Measurements from ENCODE around the gene COMMD10. TPM values are rescaled to one million over a fixed set of nuclear protein-coding genes. Genes with fewer than 3 reads are reported as not detected.

The COMMD10 gene
- total RNA-seq, 3 donors from 2014 or later (not counting 1 experiment from before 2014, with no cell fraction given): 28.7 to 41.1 (median 35.1) TPM

DNA sequence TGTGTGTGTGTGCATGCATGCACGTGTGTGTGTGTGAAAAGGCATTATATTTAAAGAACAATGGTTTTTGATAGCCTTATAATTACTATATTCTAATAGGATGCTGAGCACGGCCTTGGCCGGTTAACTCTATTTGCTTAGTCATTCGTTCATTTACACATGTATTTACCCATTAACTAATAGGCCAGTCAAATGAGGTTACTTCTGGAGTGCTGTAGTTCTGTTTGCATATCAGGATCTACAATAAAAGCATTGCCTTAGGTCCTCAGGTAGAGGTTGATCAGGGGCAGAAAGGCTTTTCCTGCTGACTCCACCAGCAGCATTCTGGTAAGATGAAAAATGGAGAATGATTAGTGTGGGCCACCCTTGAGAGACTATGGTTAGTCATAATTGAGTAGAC, 219.0 kb downstream of the COMMD10 start:
- WGBS (ENCODE audit: insufficient coverage): no CpG with 5 or more reads among the region's 4 CpGs
- H3K27me3 Mint-ChIP-seq (ENCODE audit: low read depth in 2 of 2): no peaks in the 10 kb centered on the region
- ATAC-seq (no peak), DNase-seq (no peak)
- Histone ChIP-seq H3K4me1 (ENCODE audit: control insufficient read depth, insufficient read depth, low read length) (no peaks in the 10 kb centered on the region), H3K4me3 (ENCODE audit: low read length) (no peak overlapping the region), H3K27me3 (ENCODE audit: control insufficient read depth, insufficient read depth, low read length) (no peaks in the 10 kb centered on the region), H3K36me3 (ENCODE audit: control insufficient read depth, insufficient read depth, low read length) (peaks cover 57% of the 10 kb centered on the region), H3K9me3 (ENCODE audit: control insufficient read depth, insufficient read depth, low read length) (peaks cover 8% of the 10 kb centered on the region), H3K27ac (ENCODE audit: low read length) (no peak overlapping the region)
- H3K4me3 Mint-ChIP-seq: no peak overlapping the region
- peaks cover 4 to 8% of the 10 kb centered on the region in 2 donors for H3K9me3 Mint-ChIP-seq
- intact Hi-C loops (cut with micrococcal nuclease): no loop called here
- TF ChIP-seq, protein P1, sequence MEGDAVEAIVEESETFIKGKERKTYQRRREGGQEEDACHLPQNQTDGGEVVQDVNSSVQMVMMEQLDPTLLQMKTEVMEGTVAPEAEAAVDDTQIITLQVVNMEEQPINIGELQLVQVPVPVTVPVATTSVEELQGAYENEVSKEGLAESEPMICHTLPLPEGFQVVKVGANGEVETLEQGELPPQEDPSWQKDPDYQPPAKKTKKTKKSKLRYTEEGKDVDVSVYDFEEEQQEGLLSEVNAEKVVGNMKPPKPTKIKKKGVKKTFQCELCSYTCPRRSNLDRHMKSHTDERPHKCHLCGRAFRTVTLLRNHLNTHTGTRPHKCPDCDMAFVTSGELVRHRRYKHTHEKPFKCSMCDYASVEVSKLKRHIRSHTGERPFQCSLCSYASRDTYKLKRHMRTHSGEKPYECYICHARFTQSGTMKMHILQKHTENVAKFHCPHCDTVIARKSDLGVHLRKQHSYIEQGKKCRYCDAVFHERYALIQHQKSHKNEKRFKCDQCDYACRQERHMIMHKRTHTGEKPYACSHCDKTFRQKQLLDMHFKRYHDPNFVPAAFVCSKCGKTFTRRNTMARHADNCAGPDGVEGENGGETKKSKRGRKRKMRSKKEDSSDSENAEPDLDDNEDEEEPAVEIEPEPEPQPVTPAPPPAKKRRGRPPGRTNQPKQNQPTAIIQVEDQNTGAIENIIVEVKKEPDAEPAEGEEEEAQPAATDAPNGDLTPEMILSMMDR (IDR thresholded peaks at IDR 0.05): no peak
- H3K4me1 Mint-ChIP-seq: peaks cover 0 to 7% of the 10 kb centered on the region in 2 donors
- H3K36me3 Mint-ChIP-seq: peaks cover 60% of the 10 kb centered on the region
- H3K27ac Mint-ChIP-seq: no peak overlapping the region

DNA sequence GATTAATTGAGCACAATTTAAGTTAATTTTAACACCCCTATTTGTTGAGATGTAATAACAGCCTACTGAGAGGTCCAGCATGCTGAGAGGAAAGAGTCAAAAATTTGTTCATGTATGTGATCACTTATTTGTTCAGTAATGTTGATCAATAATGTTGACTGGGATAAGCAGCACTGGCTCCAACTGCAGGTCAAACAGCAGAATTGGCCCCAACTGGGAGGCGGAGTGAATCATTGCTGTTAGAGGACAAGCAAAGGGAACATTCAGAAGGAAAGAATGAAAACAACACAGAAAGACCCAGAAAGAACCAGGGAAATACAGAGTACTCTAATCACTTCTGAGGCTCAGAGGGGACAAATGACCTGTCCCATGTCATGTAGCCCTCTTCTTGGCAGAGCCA, 221.1 kb downstream of the COMMD10 start:
- H3K9me3 Mint-ChIP-seq: peaks cover 4 to 8% of the 10 kb centered on the region in 2 donors
- no peaks in the 10 kb centered on the region for H3K4me1 ChIP-seq (ENCODE audit: control insufficient read depth, insufficient read depth, low read length)
- H3K27me3 ChIP-seq (ENCODE audit: control insufficient read depth, insufficient read depth, low read length): no peaks in the 10 kb centered on the region
- ATAC-seq (no peak), DNase-seq (no peak)
- H3K4me3 ChIP-seq (ENCODE audit: low read length): no peak overlapping the region
- peaks cover 46% of the 10 kb centered on the region for H3K36me3 ChIP-seq (ENCODE audit: control insufficient read depth, insufficient read depth, low read length)
- H3K9me3 ChIP-seq (ENCODE audit: control insufficient read depth, insufficient read depth, low read length): peaks cover 8% of the 10 kb centered on the region
- H3K27me3 Mint-ChIP-seq (ENCODE audit: low read depth in 2 of 2): no peaks in the 10 kb centered on the region
- no peak overlapping the region for H3K27ac ChIP-seq (ENCODE audit: low read length)
- peaks cover 0 to 7% of the 10 kb centered on the region in 2 donors for H3K4me1 Mint-ChIP-seq
- 100% methylated on average over 1 of the region's 1 CpG for WGBS (ENCODE audit: insufficient coverage)
- H3K27ac Mint-ChIP-seq: no peak overlapping the region
- no peak overlapping the region for H3K4me3 Mint-ChIP-seq
- intact Hi-C loops (cut with micrococcal nuclease): no loop called here
- TF ChIP-seq, protein P1 (IDR thresholded peaks at IDR 0.05): no peak
- peaks cover 63% of the 10 kb centered on the region for H3K36me3 Mint-ChIP-seq

DNA sequence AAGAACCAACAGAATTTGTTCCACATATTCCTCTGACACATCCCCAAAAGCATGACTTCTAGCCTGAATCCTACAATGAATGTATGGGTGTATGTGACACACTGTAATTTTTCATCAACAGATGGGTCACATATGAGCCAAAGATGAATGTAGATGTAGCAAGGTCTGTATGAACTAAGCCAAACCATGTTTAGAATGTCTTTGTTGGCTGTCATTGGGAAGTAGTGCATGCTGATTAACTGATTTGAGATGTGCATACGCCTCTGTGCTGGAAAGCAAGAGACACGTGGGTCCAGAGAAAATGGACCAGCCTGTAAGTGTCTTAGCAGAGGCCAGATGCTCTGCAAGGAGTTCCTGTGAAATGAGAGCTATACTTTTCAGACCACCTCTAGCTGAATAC, 222.0 kb downstream of the COMMD10 start:
- Histone ChIP-seq H3K27ac (ENCODE audit: low read length) (no peak overlapping the region), H3K9me3 (ENCODE audit: control insufficient read depth, insufficient read depth, low read length) (peaks cover 8% of the 10 kb centered on the region), H3K36me3 (ENCODE audit: control insufficient read depth, insufficient read depth, low read length) (peaks cover 42% of the 10 kb centered on the region), H3K4me1 (ENCODE audit: control insufficient read depth, insufficient read depth, low read length) (no peaks in the 10 kb centered on the region), H3K27me3 (ENCODE audit: control insufficient read depth, insufficient read depth, low read length) (no peaks in the 10 kb centered on the region), H3K4me3 (ENCODE audit: low read length) (no peak overlapping the region)
- Mint-ChIP-seq H3K36me3 (peaks cover 62% of the 10 kb centered on the region), H3K4me3 (no peak overlapping the region), H3K9me3 (peaks cover 4 to 8% of the 10 kb centered on the region in 2 donors), H3K4me1 (peaks cover 0 to 7% of the 10 kb centered on the region in 2 donors), H3K27me3 (ENCODE audit: low read depth in 2 of 2) (no peaks in the 10 kb centered on the region), H3K27ac (no peak overlapping the region)
- intact Hi-C loops (cut with micrococcal nuclease): no loop called here
- ATAC-seq (no peak), DNase-seq (no peak)
- TF ChIP-seq, protein P1 (IDR thresholded peaks at IDR 0.05): no peak
- 100% methylated on average over 2 of the region's 2 CpGs for WGBS (ENCODE audit: insufficient coverage)

DNA sequence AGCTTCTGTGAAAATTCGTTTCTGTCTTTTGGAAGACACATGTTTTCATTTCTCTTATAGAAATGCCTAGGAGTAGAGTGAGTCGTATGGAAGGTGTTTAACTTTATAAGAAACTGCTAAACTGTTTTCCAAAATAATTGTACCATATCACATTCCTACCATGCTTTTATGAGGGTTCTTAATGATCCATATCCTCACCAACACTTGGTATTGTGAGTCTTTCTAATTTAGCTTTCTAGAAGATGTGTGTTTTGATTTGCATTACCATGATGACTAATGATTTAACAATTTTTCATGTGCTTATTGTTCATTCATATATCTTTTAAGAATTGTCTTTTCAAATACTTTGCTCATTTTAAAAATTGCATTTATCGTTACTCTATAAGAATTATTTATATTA, 223.6 kb downstream of the COMMD10 start:
- H3K27me3 ChIP-seq (ENCODE audit: control insufficient read depth, insufficient read depth, low read length): no peaks in the 10 kb centered on the region
- TF ChIP-seq, protein P1 (IDR thresholded peaks at IDR 0.05): no peak
- H3K4me1 Mint-ChIP-seq: peaks cover 6 to 14% of the 10 kb centered on the region in 2 donors
- no peak overlapping the region for H3K4me3 ChIP-seq (ENCODE audit: low read length)
- intact Hi-C loops (cut with micrococcal nuclease): no loop called here
- H3K4me3 Mint-ChIP-seq: no peak overlapping the region
- ATAC-seq (no peak), DNase-seq (no peak)
- no peaks in the 10 kb centered on the region for H3K4me1 ChIP-seq (ENCODE audit: control insufficient read depth, insufficient read depth, low read length)
- H3K36me3 ChIP-seq (ENCODE audit: control insufficient read depth, insufficient read depth, low read length): peaks cover 36% of the 10 kb centered on the region
- no peaks in the 10 kb centered on the region for H3K27me3 Mint-ChIP-seq (ENCODE audit: low read depth in 2 of 2)
- 100% methylated on average over 1 of the region's 3 CpGs for WGBS (ENCODE audit: insufficient coverage)
- no peak overlapping the region for H3K27ac Mint-ChIP-seq
- H3K9me3 Mint-ChIP-seq: peaks cover 4 to 11% of the 10 kb centered on the region in 2 donors
- H3K36me3 Mint-ChIP-seq: peaks cover 66% of the 10 kb centered on the region
- no peak overlapping the region for H3K27ac ChIP-seq (ENCODE audit: low read length)
- peaks cover 8% of the 10 kb centered on the region for H3K9me3 ChIP-seq (ENCODE audit: control insufficient read depth, insufficient read depth, low read length)
